Activated CD8-positive, alpha-beta memory T cell treated with anti-CD3 and anti-CD28 coated beads, Interleukin-2, amount 10 ng/mL, durations not matched to agents 7 days and 5 days (primary cell): ENCODE data around the gene SRP72. TPM values are rescaled to one million over a fixed set of nuclear protein-coding genes. Genes with fewer than 3 reads are reported as not detected.

Source experiments
- ATAC-seq: fragments of 150-1000 bp; cut with Tn5 transposase; one replicate; pipeline ENCODE4 v1.10.0; 2021; ENCODE audit warnings: moderate library complexity
- CTCF ChIA-PET: fragments of 350-600 bp; sonication (Branson Sonifier 250); formaldehyde crosslinking; loops from one replicate; lab custom pipeline; 2021; ENCODE audit warnings: antibody characterized with exemption; lab: Charles Lee
- DNase-seq: peaks from one replicate; pipeline ENCODE4 v3.0.0-alpha.2; 2020
- H3K27ac Mint-ChIP-seq: one replicate; pipeline ENCODE4 v1.8.0; 2021; ENCODE audit warnings: mild to moderate bottlenecking, mixed read lengths
- H3K27me3 Mint-ChIP-seq: one replicate; pipeline ENCODE4 v1.8.0; 2021; ENCODE audit warnings: mixed read lengths
- H3K36me3 Mint-ChIP-seq: one replicate; pipeline ENCODE4 v1.8.0; 2021; ENCODE audit warnings: mild to moderate bottlenecking, mixed read lengths
- H3K4me1 Mint-ChIP-seq: one replicate; pipeline ENCODE4 v1.8.0; 2021; ENCODE audit warnings: mixed read lengths
- H3K4me3 Mint-ChIP-seq: one replicate; pipeline ENCODE4 v1.8.0; 2021; ENCODE audit warnings: mild to moderate bottlenecking, moderate library complexity, mixed read lengths
- H3K9me3 Mint-ChIP-seq: one replicate; pipeline ENCODE4 v1.8.0; 2022; ENCODE audit warnings: low read depth, mixed read lengths
- total RNA-seq, 2 experiments: library from RNA; stranded (reverse); gene quantifications; one replicate each; pipeline ENCODE4 v1.2.3, GENCODE V29; 2021

SRP72 gene
- total RNA-seq, 2 experiments from 2014 or later: 126 to 167 TPM

- Mint-ChIP-seq H3K4me1 (peaks cover 2% of the 10 kb centered on the region), H3K9me3 (no peaks in the 10 kb centered on the region), H3K27me3 (peaks cover 17% of the 10 kb centered on the region), H3K36me3 (no peaks in the 10 kb centered on the region), H3K27ac (no peak overlapping the region), H3K4me3 (no peak overlapping the region)
- ATAC-seq (no peak), DNase-seq (no peak)
- CTCF ChIA-PET: interaction anchor here (1.5 kb wide), 1 partner anchor 14 kb away, joined by 3 read pairs; no protein-coding TSS in a partner anchor
These were observed 64.8 kb downstream of the SRP72 start for GRCh38 chr4:56532239-56532638.

- CTCF ChIA-PET: interaction anchor here (1.1 kb wide), 1 partner anchor 112 kb away, joined by 3 read pairs; no protein-coding TSS in a partner anchor
- Mint-ChIP-seq H3K36me3 (no peaks in the 10 kb centered on the region), H3K27ac (no peak overlapping the region), H3K4me3 (no peak overlapping the region), H3K4me1 (no peaks in the 10 kb centered on the region), H3K9me3 (no peaks in the 10 kb centered on the region), H3K27me3 (peaks cover 8% of the 10 kb centered on the region)
- no peak for ATAC-seq
- DNase-seq: no peak
These were observed 68.5 kb downstream of the SRP72 start for GRCh38 chr4:56535915-56536314.

- Mint-ChIP-seq H3K9me3 (no peaks in the 10 kb centered on the region), H3K27me3 (peaks cover 13% of the 10 kb centered on the region), H3K4me3 (no peak overlapping the region), H3K27ac (no peak overlapping the region), H3K36me3 (no peaks in the 10 kb centered on the region), H3K4me1 (no peaks in the 10 kb centered on the region)
- no peak for DNase-seq
- ATAC-seq: no peak
- CTCF ChIA-PET: interaction anchor here (1.1 kb wide), 1 partner anchor 114 kb away, joined by 3 read pairs; no protein-coding TSS in a partner anchor
These were observed 69.7 kb downstream of the SRP72 start for GRCh38 chr4:56537147-56537546.

GRCh38 chr4:56540826-56541225, 73.4 kb downstream of the SRP72 start:
- Mint-ChIP-seq H3K9me3 (no peaks in the 10 kb centered on the region), H3K4me1 (peaks cover 12% of the 10 kb centered on the region), H3K27ac (no peak overlapping the region), H3K4me3 (no peak overlapping the region), H3K27me3 (peaks cover 17% of the 10 kb centered on the region), H3K36me3 (peaks cover 1% of the 10 kb centered on the region)
- CTCF ChIA-PET: no interaction called here
- no peak for DNase-seq
- no peak for ATAC-seq

GRCh38 chr4:56544573-56545131, 77.2 kb downstream of the SRP72 start:
- Mint-ChIP-seq H3K27me3 (peaks cover 17% of the 10 kb centered on the region), H3K4me3 (peak overlapping the region; percentile 67), H3K27ac (no peak overlapping the region), H3K36me3 (peaks cover 5% of the 10 kb centered on the region), H3K4me1 (peaks cover 19% of the 10 kb centered on the region), H3K9me3 (no peaks in the 10 kb centered on the region)
- peak; percentile 87 for DNase-seq
- peak; percentile 100 for ATAC-seq
- CTCF ChIA-PET: interaction anchor here (0.6 to 2.4 kb wide), 20 partner anchors 9 to 596 kb away, joined by 3 to 15 read pairs (median 5); partner anchors contain the start of genes AASDH, CEP135, PAICS and PPAT

GRCh38 chr4:56550642-56551041, 83.2 kb downstream of the SRP72 start:
- DNase-seq: no peak
- no peak for ATAC-seq
- CTCF ChIA-PET: interaction anchor here (1.7 kb wide), 1 partner anchor 286 kb away, joined by 4 read pairs; no protein-coding TSS in a partner anchor
- peaks cover 9% of the 10 kb centered on the region for H3K36me3 Mint-ChIP-seq
- peaks cover 7% of the 10 kb centered on the region for H3K4me1 Mint-ChIP-seq
- no peak overlapping the region for H3K4me3 Mint-ChIP-seq
- peaks cover 7% of the 10 kb centered on the region for H3K9me3 Mint-ChIP-seq
- peaks cover 3% of the 10 kb centered on the region for H3K27me3 Mint-ChIP-seq
- no peak overlapping the region for H3K27ac Mint-ChIP-seq

GRCh38 chr4:56551516-56551915, 84.1 kb downstream of the SRP72 start:
- H3K36me3 Mint-ChIP-seq: peaks cover 9% of the 10 kb centered on the region
- H3K4me1 Mint-ChIP-seq: peaks cover 7% of the 10 kb centered on the region
- no peak overlapping the region for H3K27ac Mint-ChIP-seq
- DNase-seq: no peak
- peaks cover 9% of the 10 kb centered on the region for H3K27me3 Mint-ChIP-seq
- peaks cover 7% of the 10 kb centered on the region for H3K9me3 Mint-ChIP-seq
- ATAC-seq: no peak
- H3K4me3 Mint-ChIP-seq: no peak overlapping the region
- CTCF ChIA-PET: interaction anchor here (1.7 kb wide), 1 partner anchor 285 kb away, joined by 4 read pairs; no protein-coding TSS in a partner anchor

GRCh38 chr4:56552273-56552672, 84.9 kb downstream of the SRP72 start:
- Mint-ChIP-seq H3K27ac (no peak overlapping the region), H3K4me3 (no peak overlapping the region), H3K4me1 (peaks cover 7% of the 10 kb centered on the region), H3K27me3 (peaks cover 9% of the 10 kb centered on the region), H3K36me3 (peaks cover 9% of the 10 kb centered on the region), H3K9me3 (peaks cover 7% of the 10 kb centered on the region)
- no peak for DNase-seq
- CTCF ChIA-PET: interaction anchor here (0.6 to 1.3 kb wide), 2 partner anchors 33 to 241 kb away, joined by 3 read pairs; no protein-coding TSS in a partner anchor
- no peak for ATAC-seq

Other genes with a start within 250 kb of the SRP72 start
- 10 to 100 TPM in 1 of 2 experiments, 1 to 10 TPM in 1; 9.4 to 11.8 TPM for gene AASDH, start 80.1 kb upstream of the SRP72 start, total RNA-seq
- 10 to 100 TPM; 27.1 to 41.4 TPM for gene PPAT, start 32.0 kb upstream of the SRP72 start, total RNA-seq
- gene PAICS, start 31.4 kb upstream of the SRP72 start, total RNA-seq: 100 to 1,000 TPM; 130 to 207 TPM
- under 1 TPM in 1 of 2 experiments, not detected in 1; 0.55 TPM for gene ARL9, start 38.2 kb downstream of the SRP72 start, total RNA-seq
- gene HOPX, start 213.7 kb downstream of the SRP72 start, total RNA-seq: 100 to 1,000 TPM; 177 to 208 TPM